GM18511 (cell line): ENCODE data around the gene PLA2G1B.
A peak's percentile ranks its signal among the peaks of the same experiment; 100 is the strongest.

Experiments used
- ATAC-seq: cut with Tn5 transposase; IDR thresholded peaks from one replicate; pipeline ENCODE4 v1.9.1; 2021; ENCODE audit warnings: mild to moderate bottlenecking, moderate library complexity; ENCODE audit not compliant: unreplicated experiment

The PLA2G1B gene

DNA sequence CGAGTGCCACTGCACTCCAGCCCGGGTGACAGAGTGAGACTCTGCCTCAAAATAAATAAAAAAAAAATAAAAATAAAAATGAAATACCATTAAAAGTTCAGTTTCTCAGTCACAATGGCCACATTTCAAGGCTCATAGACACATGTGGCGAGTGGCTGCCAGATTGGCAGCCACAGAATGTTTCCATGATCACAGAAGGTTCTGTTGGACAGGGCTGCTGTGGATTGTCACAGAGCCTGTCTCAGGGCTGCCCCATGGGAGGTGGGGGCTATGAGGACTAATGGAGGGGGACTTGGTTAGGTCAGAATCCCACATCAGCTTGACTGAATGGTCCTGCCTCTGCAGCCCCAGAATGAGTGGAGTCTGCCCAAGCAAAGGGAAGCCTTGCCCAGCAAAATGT is 3.8 kb upstream of the PLA2G1B start:
- no peak for ATAC-seq

DNA sequence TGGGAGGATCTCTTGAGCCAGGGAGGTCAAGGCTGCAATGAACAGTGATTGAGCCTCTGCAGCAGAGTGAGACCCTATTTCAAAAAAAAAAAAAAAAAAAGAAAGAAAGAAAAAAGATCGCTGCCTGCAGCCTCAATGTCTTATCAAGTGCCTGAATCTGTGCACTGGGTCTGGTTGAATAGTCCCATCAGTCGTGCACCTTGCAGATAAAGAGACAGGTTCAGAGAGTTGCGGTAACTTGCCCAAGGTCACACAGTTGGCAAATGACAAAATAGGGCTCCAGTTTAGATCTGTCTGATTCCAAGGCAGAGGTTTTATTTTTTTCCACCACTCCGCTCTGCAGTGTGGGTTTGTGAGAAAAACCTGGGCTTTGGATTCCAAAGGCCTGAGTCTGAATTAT is 649 bp upstream of the PLA2G1B start:
- no peak for ATAC-seq

DNA sequence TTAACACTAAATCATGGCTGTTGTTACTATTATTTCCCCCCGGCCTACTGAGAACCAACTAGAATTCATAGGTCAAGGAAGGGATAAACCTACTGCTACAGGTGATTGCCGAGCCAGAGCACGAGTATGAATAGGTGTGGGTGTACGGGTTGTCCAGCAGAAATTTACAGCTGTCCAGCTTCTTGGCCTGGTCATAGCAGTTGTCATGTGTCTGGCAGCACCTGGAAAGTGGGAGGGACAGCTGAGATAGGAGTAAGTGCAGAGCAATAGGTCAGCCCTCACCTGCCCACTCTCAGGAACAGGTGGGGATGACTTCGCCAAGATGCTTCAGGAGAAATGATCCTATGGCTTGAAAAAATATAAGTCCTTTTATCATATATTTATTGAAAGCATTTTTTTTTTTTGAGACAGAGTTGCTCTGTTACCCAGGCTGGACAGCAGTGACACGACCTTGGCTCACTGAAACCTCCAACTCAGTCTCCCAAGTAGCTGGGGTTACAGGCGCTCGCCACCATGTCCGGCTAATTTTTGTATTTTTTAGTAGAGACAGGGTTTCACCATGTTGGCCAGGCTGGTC is 2.6 kb downstream of the PLA2G1B start:
- ATAC-seq, result no peak

DNA sequence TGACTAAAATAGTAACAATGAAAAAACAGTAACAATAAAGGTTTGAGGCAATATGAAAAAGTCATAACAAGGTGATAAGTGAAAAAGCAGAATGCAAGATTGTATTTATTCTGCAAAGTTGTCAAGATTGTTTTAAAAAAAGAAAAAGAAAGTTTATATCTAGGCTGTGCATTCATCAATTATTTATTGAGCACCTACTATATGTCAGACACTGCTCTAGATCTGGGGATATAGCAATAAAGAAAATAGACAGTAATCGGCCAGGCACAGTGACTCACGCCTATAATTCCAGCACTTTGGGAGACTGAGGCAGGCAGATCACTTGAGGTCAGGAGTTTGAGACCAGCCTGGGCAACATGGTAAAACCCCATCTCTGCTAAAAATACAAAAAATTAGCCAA is 3.8 kb downstream of the PLA2G1B start:
- ATAC-seq, result no peak

DNA sequence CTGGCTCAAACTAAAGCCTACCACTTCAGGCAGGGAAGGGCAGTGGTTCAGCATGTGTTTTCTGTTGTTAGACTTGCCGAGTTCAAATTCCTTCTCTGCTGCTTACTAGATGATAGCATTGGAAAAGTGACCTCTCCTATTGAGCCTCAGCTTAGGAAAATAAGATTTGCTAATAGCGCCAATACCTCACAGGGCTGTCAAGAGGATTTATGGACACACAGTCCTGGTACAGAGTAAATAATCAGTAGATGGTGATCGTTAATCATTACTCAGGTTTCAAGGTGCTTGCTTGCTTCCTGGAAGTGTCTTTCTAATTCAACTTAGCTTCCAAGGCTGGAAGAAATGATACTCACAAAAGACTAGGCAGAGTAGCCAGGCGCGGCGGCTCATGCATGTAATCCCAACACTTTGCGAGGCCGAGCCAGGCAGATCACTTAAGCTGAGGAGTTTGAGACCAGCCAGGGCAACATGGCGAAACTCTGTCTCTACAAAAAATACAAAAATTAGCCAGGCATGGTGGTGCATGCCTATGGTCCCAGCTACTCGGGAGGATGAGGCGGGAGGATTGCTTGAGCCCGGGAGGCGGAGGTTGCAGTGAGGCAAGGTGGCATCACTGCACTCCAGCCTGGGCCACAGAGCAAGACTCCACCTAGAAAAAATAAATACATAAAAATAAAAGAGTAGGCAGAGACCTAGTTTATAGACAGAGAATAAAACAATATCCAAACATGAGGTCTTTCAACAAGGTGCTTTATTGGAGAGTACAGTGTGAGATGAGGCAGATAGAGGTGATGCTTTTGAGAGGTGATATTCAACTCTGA is 6.0 kb downstream of the PLA2G1B start:
- ATAC-seq, result no peak

DNA sequence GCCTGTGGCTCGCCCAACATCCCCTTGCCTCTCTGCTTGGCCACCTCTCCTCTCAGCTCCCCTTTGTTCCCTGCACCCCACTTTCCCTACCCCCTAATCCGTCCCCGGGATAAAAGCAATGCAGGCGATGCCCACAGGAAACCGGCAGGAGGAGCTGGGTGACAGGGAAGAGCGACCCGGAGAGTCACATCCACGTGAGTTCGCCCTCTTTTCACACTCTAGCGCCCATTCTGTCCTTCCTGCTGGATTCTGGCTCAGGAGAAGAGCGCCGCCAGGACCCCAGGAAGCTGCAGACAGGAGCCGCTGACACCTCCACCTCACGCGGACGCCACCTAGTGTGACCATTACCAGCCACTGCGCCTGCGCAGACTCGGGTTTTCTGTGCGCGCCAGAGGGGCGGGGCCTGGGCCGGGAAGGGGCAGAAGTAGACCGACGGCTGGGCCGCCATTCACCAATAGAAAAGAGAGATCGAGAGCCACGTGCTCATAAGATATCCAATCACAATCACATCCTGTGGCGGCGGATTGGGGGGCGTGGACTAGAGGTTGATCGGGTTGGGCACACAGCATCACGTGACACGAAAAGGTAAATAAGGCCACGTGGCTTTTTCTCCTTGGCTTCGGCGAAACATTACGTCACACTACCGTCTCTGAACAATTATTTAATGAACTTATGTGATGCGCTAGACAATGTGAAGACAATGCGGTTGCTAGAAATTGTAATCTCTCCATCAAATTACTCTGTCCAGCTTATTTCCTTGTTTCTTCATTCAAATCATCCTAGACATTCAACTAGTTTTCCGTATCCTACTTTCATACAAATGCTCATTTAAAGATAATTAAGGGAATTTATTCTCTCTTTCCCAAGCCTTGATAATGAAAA is 10.1 kb downstream of the PLA2G1B start:
- ATAC-seq, result peak; percentile 99

DNA sequence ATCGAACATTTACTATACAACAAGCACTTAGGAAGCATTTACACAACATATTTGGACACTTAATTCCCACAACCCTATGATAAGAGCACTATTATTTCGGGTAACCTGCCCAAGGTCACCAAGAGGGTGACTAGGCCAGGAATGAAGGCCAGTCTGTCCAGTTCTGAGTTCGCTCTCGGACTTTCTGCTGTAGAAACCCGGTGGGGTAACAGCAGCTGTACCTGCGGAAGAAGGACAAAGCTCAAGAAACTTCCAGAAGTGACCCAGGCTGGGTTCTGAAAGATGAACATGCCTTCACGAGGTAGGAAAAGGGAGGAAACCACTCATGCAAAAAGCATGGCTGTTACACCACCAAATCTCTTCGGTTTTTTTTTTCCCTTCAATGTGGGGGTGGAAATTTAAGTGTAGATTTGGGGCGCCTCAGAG is 10.8 kb downstream of the PLA2G1B start:
- no peak for ATAC-seq

DNA sequence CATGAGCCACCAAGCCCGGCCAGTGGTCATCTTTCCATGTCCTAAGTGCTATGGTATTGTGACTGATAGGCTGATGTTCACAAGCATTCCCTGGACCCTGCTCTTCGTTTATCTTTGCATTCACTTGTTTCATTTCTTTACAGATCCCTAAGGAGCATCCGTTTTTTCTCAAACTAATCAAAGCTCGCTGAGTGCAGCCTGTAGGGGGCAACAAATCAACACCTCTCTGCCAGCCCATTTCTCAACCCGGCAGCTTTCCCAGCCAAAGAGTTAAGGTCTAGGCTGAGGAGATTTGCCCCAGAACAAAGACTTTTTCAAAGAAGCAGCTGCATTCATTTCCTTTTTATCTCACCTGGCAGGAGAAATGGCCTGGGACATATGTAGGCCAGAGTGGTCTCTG is 13.4 kb downstream of the PLA2G1B start:
- ATAC-seq, result no peak

DNA sequence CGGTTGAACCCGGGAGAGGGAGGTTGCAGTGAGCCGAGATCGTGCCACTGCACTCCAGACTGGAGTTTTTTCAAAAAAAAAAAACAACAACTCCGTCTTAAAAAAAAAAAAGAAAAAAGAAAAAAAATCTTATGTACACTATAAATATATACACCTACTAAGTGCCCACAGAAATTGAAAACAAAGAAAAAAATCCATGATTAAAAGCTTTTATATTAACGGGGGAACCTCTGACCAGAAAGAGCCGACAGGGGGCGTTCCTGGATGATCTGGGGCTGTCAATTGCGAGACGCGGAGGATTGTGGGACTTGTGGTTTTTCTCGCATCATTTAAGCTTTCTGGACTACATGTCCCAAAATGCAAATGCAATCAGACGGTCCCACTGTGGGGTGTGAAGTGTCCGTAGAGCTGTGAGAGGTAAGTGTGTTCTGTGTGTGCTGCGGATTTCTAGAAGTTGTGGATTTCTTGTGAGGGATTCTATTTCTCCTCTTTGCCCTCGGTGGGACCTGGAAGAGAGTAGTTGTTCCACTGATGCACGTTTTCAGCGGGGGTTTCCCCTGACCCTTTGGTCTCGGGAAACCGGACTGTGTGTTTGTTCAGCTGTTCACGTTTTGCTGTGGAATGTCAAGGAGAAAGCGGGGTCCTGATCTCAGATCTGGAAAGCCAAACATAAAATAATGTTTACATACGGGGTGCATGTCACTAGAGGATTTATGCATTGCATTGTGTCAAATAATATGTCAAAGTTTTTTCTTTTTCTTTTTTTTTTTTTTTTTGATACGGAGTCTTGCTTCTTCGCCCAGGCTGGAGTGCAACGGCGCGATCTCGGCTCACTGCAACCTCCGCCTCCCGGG is 25.4 kb downstream of the PLA2G1B start, which contains the start of gene SIRT4:
Gene SIRT4 (plus strand): TSS at position 360 of the 854 bp plus-strand sequence. CDS start 1,241 bp downstream, outside the sequence.
- ATAC-seq, result peak; percentile 99

DNA sequence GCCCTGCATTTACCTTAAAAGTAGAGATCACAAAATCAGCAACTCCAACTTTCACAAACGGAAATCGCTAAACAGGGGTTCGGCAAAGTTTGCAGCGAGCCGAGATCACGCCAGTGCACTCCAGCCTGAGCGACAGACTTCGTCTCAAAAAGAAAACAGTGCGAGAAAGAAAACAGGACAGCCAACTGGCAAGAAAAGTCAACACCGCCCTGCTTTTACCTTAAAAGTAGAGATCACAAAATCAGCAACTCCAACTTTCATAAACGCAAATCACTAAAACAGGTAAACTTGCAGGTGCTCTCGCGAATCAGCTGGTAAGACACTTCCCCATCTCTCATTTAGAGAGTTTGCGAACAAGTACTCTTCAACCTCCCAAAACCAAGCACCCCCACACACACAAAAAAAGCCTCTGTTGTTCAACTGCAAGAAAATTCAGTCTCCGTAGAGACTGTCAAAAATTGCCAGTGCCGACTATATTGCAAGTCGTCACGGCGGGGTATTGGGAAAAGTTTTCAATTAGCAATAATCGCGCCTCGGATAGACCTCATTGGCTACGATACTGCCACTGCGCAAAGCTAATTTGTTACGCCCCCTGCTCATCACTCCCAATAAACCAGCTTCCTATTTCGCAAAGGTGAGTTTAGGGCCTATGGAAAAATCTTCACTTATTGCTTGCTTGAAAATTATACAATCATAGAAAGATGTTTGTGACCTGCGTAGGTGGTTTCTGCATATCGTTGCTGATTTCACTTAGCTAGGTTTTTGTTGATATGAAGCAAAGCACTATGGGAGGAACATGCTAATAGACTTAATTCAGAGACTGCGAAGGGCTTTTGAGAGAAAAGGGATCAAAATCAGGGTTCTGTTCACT is 34.7 kb downstream of the PLA2G1B start, which contains the start of gene RNU4-1:
Gene RNU4-1 (minus strand): TSS at position 577 of the 871 bp plus-strand sequence.
- ATAC-seq, result peak; percentile 56

DNA sequence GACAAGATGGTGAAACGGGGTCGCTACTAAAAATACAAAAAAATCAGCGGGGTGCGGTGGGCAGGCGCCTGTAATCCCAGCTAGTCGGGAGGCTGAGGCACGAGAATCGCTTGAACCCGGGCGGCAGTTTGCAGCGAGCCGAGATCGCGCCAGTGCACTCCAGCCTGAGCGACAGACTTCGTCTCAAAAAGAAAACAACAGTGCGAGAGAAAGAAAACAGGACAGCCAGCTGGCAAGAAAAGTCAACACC is 35.2 kb downstream of the PLA2G1B start:
- ATAC-seq, result peak; percentile 12

DNA sequence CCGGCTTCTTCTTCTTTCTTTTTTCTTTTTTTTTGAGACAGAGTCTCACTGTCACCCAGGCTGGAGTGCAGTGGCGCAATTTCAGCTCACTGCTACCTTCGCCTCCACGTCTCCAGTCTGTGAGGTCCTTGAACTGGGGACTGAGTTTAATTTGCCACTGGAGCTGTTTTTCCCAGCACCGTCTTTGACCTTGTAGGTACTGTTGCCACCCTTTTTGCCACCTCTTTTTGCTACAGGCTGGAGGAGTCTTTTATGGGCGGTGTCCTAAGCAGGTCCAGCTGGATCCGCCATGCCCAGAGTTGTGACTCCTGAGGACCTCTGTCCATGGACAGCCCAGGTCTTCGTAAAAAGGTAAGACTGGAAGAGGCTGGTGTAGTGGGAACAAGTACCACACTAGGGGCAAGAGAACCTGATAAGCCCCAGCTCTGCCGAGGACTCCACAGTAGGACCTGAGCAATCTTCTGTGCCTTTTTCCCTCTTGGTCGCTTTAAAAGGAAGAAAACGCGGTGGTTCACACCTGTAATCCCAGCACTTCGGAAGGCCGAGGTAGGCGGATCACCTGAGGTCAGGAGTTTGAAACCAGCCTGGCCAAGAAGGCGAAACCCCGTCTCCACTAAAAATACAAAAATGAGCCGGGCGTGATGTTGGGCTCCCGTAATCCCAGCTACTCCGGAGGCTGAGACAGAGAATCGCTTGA is 36.8 kb downstream of the PLA2G1B start:
- ATAC-seq, result no peak

DNA sequence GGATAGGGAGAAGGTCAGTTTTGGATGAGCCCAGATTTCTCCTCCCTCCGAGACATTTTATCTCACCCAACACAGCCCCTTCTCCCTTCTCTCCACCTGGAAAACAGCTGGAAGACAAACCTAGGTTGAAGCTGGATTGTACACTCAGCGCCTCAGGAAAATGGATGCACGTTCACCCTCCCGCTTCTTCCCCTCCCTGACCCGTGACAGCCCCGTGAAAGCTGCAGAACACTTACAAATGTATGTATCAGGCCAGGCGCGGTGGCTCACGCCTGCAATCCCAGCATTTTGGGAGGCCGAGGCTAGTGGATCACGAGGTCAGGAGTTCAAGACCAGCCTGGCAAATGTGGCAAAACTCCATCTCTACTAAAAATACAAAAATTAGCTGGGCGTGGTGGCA is 40.1 kb downstream of the PLA2G1B start:
- ATAC-seq, result no peak

DNA sequence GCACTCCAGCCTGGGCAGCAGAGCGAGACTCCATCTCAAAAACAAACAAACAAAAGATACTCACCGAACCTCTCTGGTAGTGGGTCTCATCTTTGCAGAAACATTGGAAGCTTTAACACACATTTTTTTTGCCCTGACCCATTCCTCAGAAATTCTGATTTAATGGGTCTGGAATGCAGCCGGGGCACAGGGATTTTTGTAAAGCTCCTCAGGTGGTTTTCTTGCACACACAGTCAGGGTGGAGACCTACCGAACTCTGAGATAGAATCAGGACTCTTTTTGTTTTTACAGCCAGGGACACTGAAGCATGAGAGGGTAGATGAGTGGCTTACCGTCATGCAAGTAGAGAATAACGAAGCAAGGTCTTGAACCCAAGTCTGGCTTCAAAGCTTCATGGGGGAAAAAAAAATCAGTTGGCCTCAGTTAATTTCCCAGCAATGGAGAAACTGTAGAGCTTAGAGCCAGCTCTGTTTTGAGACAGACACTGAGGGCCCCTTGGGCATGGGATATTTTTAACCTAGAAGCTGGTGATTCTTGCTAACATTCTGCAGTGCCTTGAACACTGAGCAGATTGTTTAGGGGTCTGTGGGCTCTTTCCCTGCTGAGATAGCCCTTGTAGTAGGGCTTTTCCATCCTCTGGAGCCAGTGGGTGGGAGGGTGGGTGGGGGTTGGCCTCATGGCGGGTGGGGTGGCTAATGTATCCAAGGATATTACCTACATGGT is 40.6 kb downstream of the PLA2G1B start:
- no peak for ATAC-seq

DNA sequence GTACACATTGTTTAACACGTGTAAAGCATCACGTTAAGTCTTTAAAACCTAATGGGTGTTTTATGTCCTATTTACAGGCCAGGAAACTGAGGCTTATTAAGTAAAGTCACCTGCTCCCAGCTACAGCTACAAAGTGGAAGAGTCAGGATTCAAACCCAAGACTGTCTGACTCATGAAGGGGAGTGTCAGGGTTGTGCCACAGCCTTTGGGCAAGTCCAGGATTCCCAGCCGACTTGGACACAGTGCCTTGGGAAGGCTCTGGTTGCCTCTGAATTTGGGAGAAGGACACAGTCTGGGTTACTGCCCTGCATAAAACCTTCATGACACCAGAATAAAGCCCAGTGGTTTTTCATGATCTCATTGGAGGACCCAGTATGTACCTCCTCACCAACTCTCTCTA is 43.2 kb downstream of the PLA2G1B start:
- ATAC-seq, result no peak

DNA sequence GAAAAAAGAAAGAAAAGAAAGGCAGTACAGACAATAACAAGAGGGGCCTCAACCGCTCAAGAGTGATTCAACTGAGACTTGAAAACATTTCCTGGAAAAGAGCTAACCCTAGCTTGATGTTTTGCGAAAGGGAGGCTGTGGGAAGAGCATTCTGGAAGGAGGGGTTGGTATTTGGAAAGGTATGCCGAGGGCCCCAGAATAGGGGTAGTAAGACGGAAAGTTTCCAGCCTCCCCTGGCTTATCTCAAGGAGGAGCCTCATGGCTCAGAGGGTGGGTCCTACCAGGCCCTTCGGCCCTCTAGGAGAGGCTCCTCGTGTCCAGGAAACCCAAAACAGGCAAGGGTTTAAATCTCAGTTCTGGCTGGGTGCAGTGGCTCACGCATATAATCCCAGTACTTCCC is 44.3 kb downstream of the PLA2G1B start:
- no peak for ATAC-seq

DNA sequence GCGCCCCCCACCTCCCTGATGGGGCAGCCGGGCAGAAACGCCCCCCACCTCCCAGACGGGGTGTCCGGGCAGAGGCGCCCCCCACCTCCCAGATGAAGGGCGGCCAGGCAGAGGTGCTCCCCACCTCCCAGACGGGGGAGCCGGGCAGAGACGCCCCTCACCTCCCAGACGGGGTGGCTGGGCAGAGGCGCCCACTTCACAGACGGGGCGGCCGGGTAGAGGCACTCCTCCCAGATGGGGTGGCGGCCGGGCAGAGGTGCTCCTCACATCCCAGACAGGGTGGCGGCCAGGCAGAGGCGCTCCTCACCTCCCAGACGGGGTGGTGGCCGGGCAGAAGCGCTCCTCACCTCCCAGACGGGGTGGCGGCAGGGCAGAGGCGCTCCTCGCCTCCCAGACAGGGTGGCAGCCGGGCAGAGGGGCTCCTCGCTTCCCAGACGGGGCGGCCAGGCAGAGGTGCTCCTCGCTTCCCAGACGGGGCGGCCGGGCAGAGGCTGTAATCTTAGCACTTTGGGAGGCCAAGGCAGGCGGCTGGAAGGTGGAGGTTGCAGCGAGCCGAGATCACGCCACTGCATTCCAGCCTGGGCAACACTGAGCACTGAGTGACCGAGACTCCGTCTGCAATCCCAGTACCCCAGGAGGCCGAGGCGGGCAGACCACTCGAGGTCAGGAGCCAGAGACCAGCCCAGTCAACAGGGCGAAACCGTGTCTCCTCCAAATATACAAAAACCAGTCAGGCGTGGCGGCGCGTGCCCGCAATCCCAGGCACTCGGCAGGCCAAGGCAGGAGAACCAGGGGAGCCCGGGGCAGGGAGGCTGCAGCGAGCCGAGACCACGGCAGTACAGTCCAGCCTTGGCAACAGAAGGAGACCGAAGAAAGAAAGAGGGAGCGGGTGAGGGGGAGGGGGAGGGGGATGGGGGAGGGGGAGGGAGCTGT is 49.2 kb downstream of the PLA2G1B start:
- ATAC-seq, result no peak
